ENCODE results near the gene MYOM3.
"Not testable (repeated sequence)": the region's sequence is repeated elsewhere in the genome, so short reads cannot be mapped to it uniquely, and the experiment has no call there.

The MYOM3 gene

GRCh38 chr1:24020470-24020869, 91.5 kb downstream of the MYOM3 start:
- DNase-seq (ENCODE audit: low spot score): no peak
- H3K27ac ChIP-seq: peak overlapping the region; percentile 87 to 96
- no peak for TF ChIP-seq CTCF (IDR thresholded peaks at IDR 0.05)
- H3K4me3 ChIP-seq: no peak overlapping the region

GRCh38 chr1:24020025-24020424, 91.9 kb downstream of the MYOM3 start:
- peak; percentile 82 for DNase-seq (ENCODE audit: low spot score)
- Histone ChIP-seq H3K4me3 (no peak overlapping the region), H3K27ac (peak overlapping the region; percentile 87 to 96)
- TF ChIP-seq CTCF (IDR thresholded peaks at IDR 0.05): no peak

- peak overlapping the region; percentile 36 for H3K4me3 ChIP-seq
Measured at GRCh38 chr1:24018611-24019580, 93.0 kb downstream of the MYOM3 start.

GRCh38 chr1:24015221-24016210, 96.4 kb downstream of the MYOM3 start:
- TF ChIP-seq CTCF (IDR thresholded peaks at IDR 0.05): no peak
- Histone ChIP-seq H3K4me3 (no peak overlapping the region), H3K27ac (peak overlapping the region; percentile 77 to 87)
- DNase-seq (ENCODE audit: low spot score): no peak

More at GRCh38 chr1:24018611-24019580, 93.0 kb downstream of the MYOM3 start:
- peak; percentile 99 for DNase-seq (ENCODE audit: low spot score)
- peak overlapping the region; percentile 87 to 96 for H3K27ac ChIP-seq
- TF ChIP-seq CTCF (IDR thresholded peaks at IDR 0.05): no peak

GRCh38 chr1:24012878-24013277, 99.1 kb downstream of the MYOM3 start:
- not testable (repeated sequence) for H3K4me3 ChIP-seq; DNase-seq (ENCODE audit: low spot score); H3K27ac ChIP-seq

GRCh38 chr1:24010650-24011049, 101.3 kb downstream of the MYOM3 start:
- Histone ChIP-seq H3K27ac (peak overlapping the region in 1 of 2 donors; percentile 71), H3K4me3 (no peak overlapping the region)
- no peak for TF ChIP-seq CTCF (IDR thresholded peaks at IDR 0.05)
- DNase-seq (ENCODE audit: low spot score): no peak

- no peak for TF ChIP-seq CTCF (IDR thresholded peaks at IDR 0.05)
- Histone ChIP-seq H3K27ac (peak overlapping the region in 1 of 2 donors; percentile 71), H3K4me3 (no peak overlapping the region)
- no peak for DNase-seq (ENCODE audit: low spot score)
Measured at GRCh38 chr1:24009406-24009805, 102.5 kb downstream of the MYOM3 start.

- peak overlapping the region; percentile 33 to 72 for H3K27ac ChIP-seq
- not testable (repeated sequence) for H3K4me3 ChIP-seq; DNase-seq (ENCODE audit: low spot score)
Measured at GRCh38 chr1:24008574-24009184, 103.3 kb downstream of the MYOM3 start.
